Upper lobe of right lung (tissue), 1 donor: ENCODE measurements around the gene FNIP2. TPM values are rescaled to one million over a fixed set of nuclear protein-coding genes. Genes with fewer than 3 reads are reported as not detected.

Experiments
- ATAC-seq: fragments of 200-7000 bp; cut with Tn5 transposase; one replicate; pipeline ENCODE4 v1.9.1; 2020; ENCODE audit warnings: mild to moderate bottlenecking, moderate library complexity
- DNase-seq: peaks from one replicate; pipeline ENCODE4 v3.0.0-alpha.2; 2020
- H3K27ac ChIP-seq: fragments of 200-600 bp; one replicate; pipeline ENCODE4 v1.8.0; 2022
- H3K27me3 ChIP-seq: fragments of 200-600 bp; one replicate; pipeline ENCODE4 v1.8.0; 2022; ENCODE audit warnings: mild to moderate bottlenecking
- H3K36me3 ChIP-seq: fragments of 200-600 bp; one replicate; pipeline ENCODE4 v1.8.0; 2022
- H3K4me1 ChIP-seq: fragments of 200-600 bp; one replicate; pipeline ENCODE4 v1.8.0; 2022
- H3K4me3 ChIP-seq: fragments of 200-600 bp; one replicate; pipeline ENCODE4 v1.8.0; 2022; ENCODE audit warnings: mild to moderate bottlenecking
- H3K9me3 ChIP-seq: fragments of 200-600 bp; one replicate; pipeline ENCODE4 v1.8.0; 2022
- intact Hi-C: fragments of 100-400 bp; cut with DNase I; formaldehyde crosslinking; loops from one replicate; pipeline ENCODE4 v1.11.0; 2022
- total RNA-seq: library from RNA; stranded (reverse); fragmentation: NEBNext Ultra II Directional; extraction: Animal tissue kit (Norgen Biotek cat#: 25700); gene quantifications from one replicate; pipeline ENCODE4 v1.2.1, GENCODE V29; 2021
- TF ChIP-seq, protein P1 (sequence below): fragments of 200-600 bp; IDR thresholded peaks from one replicate; pipeline ENCODE4 v1.8.0; 2022; ENCODE audit warnings: antibody characterized with exemption
- donor health status: DM: no; HTN: yes; CAD: no; lungs with severe emphysema.

The FNIP2 gene
- total RNA-seq, 1 donor from 2014 or later: 98.4 TPM

DNA sequence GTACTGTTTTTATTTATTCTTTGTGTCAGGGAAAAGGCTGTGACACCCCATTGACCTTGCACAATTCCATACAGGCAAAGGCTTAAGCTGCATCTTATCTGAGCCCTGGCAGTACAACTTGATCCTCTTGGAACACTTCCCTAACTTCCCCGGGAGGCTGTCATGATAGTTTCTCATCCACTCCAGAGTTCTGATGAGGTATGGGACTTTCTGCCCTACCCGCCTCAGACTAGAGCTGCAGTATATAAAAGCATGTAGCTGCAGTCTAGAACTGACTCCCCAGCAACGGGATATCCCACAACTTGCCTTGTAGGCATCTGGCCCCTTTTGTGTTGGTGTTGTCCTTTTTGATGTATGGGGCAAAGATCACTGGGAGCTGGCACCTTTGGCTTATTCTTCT, 72.7 kb downstream of the FNIP2 start:
- Histone ChIP-seq H3K4me3 (no peak overlapping the region), H3K9me3 (no peaks in the 10 kb centered on the region), H3K27ac (no peak overlapping the region), H3K27me3 (no peaks in the 10 kb centered on the region), H3K4me1 (no peaks in the 10 kb centered on the region), H3K36me3 (peaks cover 40% of the 10 kb centered on the region)
- DNase-seq: no peak
- TF ChIP-seq, protein P1, sequence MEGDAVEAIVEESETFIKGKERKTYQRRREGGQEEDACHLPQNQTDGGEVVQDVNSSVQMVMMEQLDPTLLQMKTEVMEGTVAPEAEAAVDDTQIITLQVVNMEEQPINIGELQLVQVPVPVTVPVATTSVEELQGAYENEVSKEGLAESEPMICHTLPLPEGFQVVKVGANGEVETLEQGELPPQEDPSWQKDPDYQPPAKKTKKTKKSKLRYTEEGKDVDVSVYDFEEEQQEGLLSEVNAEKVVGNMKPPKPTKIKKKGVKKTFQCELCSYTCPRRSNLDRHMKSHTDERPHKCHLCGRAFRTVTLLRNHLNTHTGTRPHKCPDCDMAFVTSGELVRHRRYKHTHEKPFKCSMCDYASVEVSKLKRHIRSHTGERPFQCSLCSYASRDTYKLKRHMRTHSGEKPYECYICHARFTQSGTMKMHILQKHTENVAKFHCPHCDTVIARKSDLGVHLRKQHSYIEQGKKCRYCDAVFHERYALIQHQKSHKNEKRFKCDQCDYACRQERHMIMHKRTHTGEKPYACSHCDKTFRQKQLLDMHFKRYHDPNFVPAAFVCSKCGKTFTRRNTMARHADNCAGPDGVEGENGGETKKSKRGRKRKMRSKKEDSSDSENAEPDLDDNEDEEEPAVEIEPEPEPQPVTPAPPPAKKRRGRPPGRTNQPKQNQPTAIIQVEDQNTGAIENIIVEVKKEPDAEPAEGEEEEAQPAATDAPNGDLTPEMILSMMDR: no peak
- intact Hi-C loops: no loop called here
- ATAC-seq: no peak

DNA sequence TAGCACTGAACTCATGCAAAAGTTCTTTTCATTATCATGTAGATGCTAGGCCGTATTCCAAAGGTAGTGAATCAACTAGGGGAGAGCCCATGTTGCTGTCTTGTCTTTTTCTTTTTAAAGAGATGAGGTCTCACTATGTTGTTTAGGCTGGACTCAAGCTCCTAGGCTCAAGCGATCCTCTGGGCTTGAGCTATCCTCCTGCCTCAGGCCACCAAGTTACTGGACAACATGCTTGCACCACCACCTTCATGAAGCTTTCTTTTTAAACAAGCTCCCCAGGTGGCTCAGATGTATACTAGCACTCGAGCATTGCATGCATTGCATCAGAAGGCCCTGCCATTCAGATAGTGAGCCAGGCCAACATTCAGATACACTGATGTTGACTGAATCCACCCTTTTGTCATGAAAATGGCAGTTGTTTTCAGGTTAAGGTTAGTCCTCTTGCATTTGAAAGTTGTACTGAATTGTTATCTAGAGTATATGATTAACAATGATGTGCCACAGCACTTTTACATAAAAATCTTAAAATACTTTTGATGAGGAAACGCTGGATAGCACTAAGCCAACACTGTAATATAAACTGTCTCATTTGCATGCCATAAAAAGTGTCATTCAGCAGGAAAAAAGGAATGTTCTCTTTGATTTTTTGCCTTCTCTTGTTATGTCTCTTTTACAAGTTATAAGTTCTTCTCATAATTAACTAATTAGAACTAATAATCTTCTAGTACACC, 76.7 kb downstream of the FNIP2 start:
- DNase-seq: no peak
- H3K36me3 ChIP-seq: peaks cover 38% of the 10 kb centered on the region
- TF ChIP-seq, protein P1: no peak
- H3K4me1 ChIP-seq: peaks cover under 1% of the 10 kb centered on the region
- intact Hi-C loops: no loop called here
- no peaks in the 10 kb centered on the region for H3K9me3 ChIP-seq
- H3K27ac ChIP-seq: no peak overlapping the region
- peak; percentile 19 for ATAC-seq
- H3K4me3 ChIP-seq: no peak overlapping the region
- no peaks in the 10 kb centered on the region for H3K27me3 ChIP-seq

DNA sequence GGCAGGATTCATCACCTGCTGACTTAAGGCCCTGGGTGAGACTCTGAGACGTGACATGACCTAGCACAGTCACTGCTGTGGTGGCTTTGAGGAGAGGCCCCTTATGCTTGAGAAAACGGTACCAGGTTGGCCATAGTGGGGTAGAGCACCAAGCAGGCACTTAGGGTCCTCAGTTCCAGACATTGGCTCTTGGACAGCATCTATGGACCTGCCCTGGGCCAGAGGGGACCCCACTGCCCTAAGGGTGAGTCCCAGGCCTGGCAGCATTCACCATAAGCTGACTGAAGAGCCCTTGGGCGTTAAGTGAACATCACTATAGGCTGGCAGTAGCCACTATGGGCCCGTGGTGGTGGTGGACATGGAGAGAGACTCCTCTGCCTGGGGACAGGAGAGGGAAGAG, 78.7 kb downstream of the FNIP2 start:
- peaks cover 4% of the 10 kb centered on the region for H3K4me1 ChIP-seq
- ATAC-seq (peak; percentile 12), DNase-seq (no peak)
- H3K9me3 ChIP-seq: no peaks in the 10 kb centered on the region
- intact Hi-C loops: no loop called here
- no peak overlapping the region for H3K4me3 ChIP-seq
- TF ChIP-seq, protein P1: no peak
- H3K27me3 ChIP-seq: no peaks in the 10 kb centered on the region
- H3K36me3 ChIP-seq: peaks cover 36% of the 10 kb centered on the region
- H3K27ac ChIP-seq: no peak overlapping the region

DNA sequence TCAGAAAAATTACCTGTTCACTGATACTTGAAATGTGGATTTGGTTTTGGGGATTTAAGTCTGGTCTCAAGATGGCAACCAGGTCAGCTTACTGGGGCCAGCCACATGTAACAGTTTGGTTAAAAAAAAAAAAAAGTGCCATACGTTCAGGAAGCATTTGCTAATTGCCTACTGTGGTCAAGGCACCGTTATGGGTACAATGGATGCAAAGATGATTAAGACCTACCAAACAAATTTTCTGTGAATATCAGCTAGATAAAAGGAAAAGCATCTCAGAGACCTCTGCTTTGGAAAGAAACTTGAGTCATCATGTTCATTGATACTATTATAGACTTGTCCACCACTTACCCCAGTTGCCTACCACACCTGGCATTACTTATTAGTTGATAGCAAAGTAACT, 80.9 kb downstream of the FNIP2 start:
- Histone ChIP-seq H3K4me3 (no peak overlapping the region), H3K27ac (no peak overlapping the region), H3K9me3 (no peaks in the 10 kb centered on the region), H3K27me3 (no peaks in the 10 kb centered on the region), H3K4me1 (peaks cover 4% of the 10 kb centered on the region), H3K36me3 (peaks cover 31% of the 10 kb centered on the region)
- no peak for DNase-seq
- TF ChIP-seq, protein P1: no peak
- ATAC-seq: no peak
- intact Hi-C loops: loop anchor here (5.0 to 10.0 kb wide), 2 partner anchors 122 to 355 kb away; no protein-coding TSS in a partner anchor

DNA sequence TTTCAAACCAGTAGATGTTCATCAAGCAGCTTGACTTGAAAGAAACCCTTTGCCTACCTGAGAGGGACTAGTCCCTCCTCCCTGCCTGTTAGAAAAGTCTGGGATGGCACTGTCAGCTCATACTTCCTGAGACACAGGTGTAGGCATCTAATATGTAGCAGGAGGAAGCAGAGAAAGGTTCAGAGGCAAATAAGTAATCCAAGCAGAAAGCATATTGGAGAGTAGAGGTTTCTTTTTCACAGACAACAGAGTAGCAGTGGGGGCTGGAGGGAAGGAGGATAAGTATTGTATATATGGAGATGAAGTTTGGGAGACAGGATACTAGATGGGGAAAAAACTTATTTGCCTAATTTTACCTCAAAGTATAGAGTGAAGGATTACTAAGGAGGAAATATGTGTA, 81.5 kb downstream of the FNIP2 start:
- no peak overlapping the region for H3K27ac ChIP-seq

More for the DNA sequence above, 81.5 kb downstream of the FNIP2 start:
- intact Hi-C loops: loop anchor here (5.0 to 10.0 kb wide), 2 partner anchors 123 to 354 kb away; no protein-coding TSS in a partner anchor
- peaks cover 31% of the 10 kb centered on the region for H3K36me3 ChIP-seq
- DNase-seq (no peak), ATAC-seq (no peak)
- no peaks in the 10 kb centered on the region for H3K27me3 ChIP-seq
- H3K4me1 ChIP-seq: peaks cover 4% of the 10 kb centered on the region
- H3K9me3 ChIP-seq: no peaks in the 10 kb centered on the region
- no peak overlapping the region for H3K4me3 ChIP-seq
- TF ChIP-seq, protein P1: no peak
